Gastroesophageal sphincter (tissue), 4 donors: ENCODE results near the gene DOCK4. TPM values are rescaled to one million over a fixed set of nuclear protein-coding genes. Genes with fewer than 3 reads are reported as not detected.

ENCODE experiments used
- ATAC-seq: fragments of 150-250 bp; one replicate; pipeline ENCODE4 v1.9.1; 2016; ENCODE audit warnings: mild to moderate bottlenecking, moderate library complexity
- H3K27ac ChIP-seq, 4 donors: fragments of 200-600 bp; sonication (generic) in 3 of 4; 1 replicate in 3 of 4; 2 replicates in 1 of 4; pipeline ENCODE4 v1.5.1; 2016 to 2019
- H3K27me3 ChIP-seq: fragments of 200-600 bp; sonication (generic); one replicate; pipeline ENCODE4 v1.5.1; 2019
- H3K36me3 ChIP-seq, 2 donors: fragments of 200-600 bp; sonication (generic); one replicate each; pipeline ENCODE4 v1.5.1; 2019; ENCODE audit warnings: control low read depth in 1 of 2
- H3K4me1 ChIP-seq, 3 donors: fragments of 200-600 bp; sonication (generic); 1 replicate in 2 of 3; 2 replicates in 1 of 3; pipeline ENCODE4 v1.5.1; 2016 to 2019; ENCODE audit warnings: control low read depth in 2 of 3
- H3K4me3 ChIP-seq, 2 donors: fragments of 200-600 bp; sonication (generic); one replicate each; pipeline ENCODE4 v1.5.1; 2019; ENCODE audit warnings: mild to moderate bottlenecking in 1 of 2, moderate library complexity in 1 of 2
- H3K9me3 ChIP-seq, 3 donors: fragments of 200-600 bp; sonication (generic); one replicate each; pipeline ENCODE4 v1.5.1; 2017 to 2019; ENCODE audit warnings: control low read depth in 2 of 3
- EP300 ChIP-seq: sonication (generic); formaldehyde crosslinking; IDR thresholded peaks from one replicate; pipeline ENCODE4 v1.6.1; 2017; ENCODE audit warnings: antibody characterized with exemption, mild to moderate bottlenecking
- POLR2A ChIP-seq, 2 donors: fragments of 450-650 bp; IDR thresholded peaks; one replicate each; pipeline ENCODE4 v1.6.1; 2017; ENCODE audit warnings: antibody characterized with exemption in 2 of 2, mild to moderate bottlenecking in 2 of 2, moderate library complexity in 1 of 2
- POLR2AphosphoS5 ChIP-seq: sonication (generic); formaldehyde crosslinking; IDR thresholded peaks from one replicate; pipeline ENCODE4 v1.6.1; 2017; ENCODE audit warnings: antibody characterized with exemption
- WGBS, 2 donors: methylation state at CpG; one replicate each; pipeline ENCODE4 v1.1.5; 2018; ENCODE audit warnings: low coverage in 1 of 2; 5-methylcytosine and 5-hydroxymethylcytosine counted together
- total RNA-seq, 4 donors: library from RNA; depleted of rRNA; stranded (reverse); fragments of >200 nt; gene quantifications; one replicate each; pipeline ENCODE4 v1.1.0, GENCODE V29; 2016
- TF ChIP-seq, protein P1 (sequence below), 4 experiments: fragments of 200-600 bp in 2 of 4; fragments of 450-650 bp in 2 of 4; sonication (generic) in 1 of 4; IDR thresholded peaks; one replicate each; pipeline ENCODE4 v1.5.1; 2017 to 2019; ENCODE audit warnings: antibody characterized with exemption in 4 of 4, mild to moderate bottlenecking in 2 of 4, moderate library complexity in 2 of 4

DOCK4 gene
- total RNA-seq, 4 donors from 2014 or later, result 14.0 to 34.1 (median 24.2) TPM

- no peak for ATAC-seq
- H3K36me3 ChIP-seq, result peaks cover 0 to 12% of the 10 kb centered on the region in 2 donors
- H3K27me3 ChIP-seq, result no peaks in the 10 kb centered on the region
- WGBS, 2 donors, result 85 to 95% methylated on average over 3 to 4 of the region's 4 CpGs
- H3K27ac ChIP-seq, result no peak overlapping the region
- H3K4me3 ChIP-seq, result no peak overlapping the region
- H3K4me1 ChIP-seq, result no peaks in the 10 kb centered on the region
- TF ChIP-seq, protein P1, sequence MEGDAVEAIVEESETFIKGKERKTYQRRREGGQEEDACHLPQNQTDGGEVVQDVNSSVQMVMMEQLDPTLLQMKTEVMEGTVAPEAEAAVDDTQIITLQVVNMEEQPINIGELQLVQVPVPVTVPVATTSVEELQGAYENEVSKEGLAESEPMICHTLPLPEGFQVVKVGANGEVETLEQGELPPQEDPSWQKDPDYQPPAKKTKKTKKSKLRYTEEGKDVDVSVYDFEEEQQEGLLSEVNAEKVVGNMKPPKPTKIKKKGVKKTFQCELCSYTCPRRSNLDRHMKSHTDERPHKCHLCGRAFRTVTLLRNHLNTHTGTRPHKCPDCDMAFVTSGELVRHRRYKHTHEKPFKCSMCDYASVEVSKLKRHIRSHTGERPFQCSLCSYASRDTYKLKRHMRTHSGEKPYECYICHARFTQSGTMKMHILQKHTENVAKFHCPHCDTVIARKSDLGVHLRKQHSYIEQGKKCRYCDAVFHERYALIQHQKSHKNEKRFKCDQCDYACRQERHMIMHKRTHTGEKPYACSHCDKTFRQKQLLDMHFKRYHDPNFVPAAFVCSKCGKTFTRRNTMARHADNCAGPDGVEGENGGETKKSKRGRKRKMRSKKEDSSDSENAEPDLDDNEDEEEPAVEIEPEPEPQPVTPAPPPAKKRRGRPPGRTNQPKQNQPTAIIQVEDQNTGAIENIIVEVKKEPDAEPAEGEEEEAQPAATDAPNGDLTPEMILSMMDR (IDR thresholded peaks at IDR 0.05), result no peak
- TF ChIP-seq POLR2AphosphoS5 (no peak), POLR2A (IDR thresholded peaks at IDR 0.05) (no peak), EP300 (no peak)
- no peaks in the 10 kb centered on the region for H3K9me3 ChIP-seq
Measured at GRCh38 chr7:111821046-111821445, 385.2 kb downstream of the DOCK4 start.

GRCh38 chr7:111820621-111821020 lies 385.6 kb downstream of the DOCK4 start:
- no peak overlapping the region for H3K4me3 ChIP-seq
- WGBS, 2 donors, result 83 to 90% methylated on average over 2 of the region's 2 CpGs
- ATAC-seq, result no peak
- H3K27me3 ChIP-seq, result no peaks in the 10 kb centered on the region
- H3K9me3 ChIP-seq, result no peaks in the 10 kb centered on the region
- no peaks in the 10 kb centered on the region for H3K4me1 ChIP-seq
- no peak for TF ChIP-seq POLR2A (IDR thresholded peaks at IDR 0.05)
- no peak for TF ChIP-seq EP300
- TF ChIP-seq, protein P1 (IDR thresholded peaks at IDR 0.05), result no peak
- H3K36me3 ChIP-seq, result peaks cover 0 to 12% of the 10 kb centered on the region in 2 donors
- H3K27ac ChIP-seq, result no peak overlapping the region

- H3K4me3 ChIP-seq, result no peak overlapping the region
- H3K27ac ChIP-seq, result no peak overlapping the region
- no peak for ATAC-seq
- WGBS, 2 donors, result 88% methylated on average over 1 of the region's 1 CpG; no CpG with 5 or more reads in 1 of the 2 donors
- H3K36me3 ChIP-seq, result peaks cover 0 to 12% of the 10 kb centered on the region in 2 donors
- H3K4me1 ChIP-seq, result no peaks in the 10 kb centered on the region
- no peaks in the 10 kb centered on the region for H3K27me3 ChIP-seq
- H3K9me3 ChIP-seq, result no peaks in the 10 kb centered on the region
- TF ChIP-seq POLR2A (IDR thresholded peaks at IDR 0.05), result no peak
- TF ChIP-seq EP300, result no peak
- TF ChIP-seq POLR2AphosphoS5, result no peak
- TF ChIP-seq, protein P1 (IDR thresholded peaks at IDR 0.05), result no peak
Measured at GRCh38 chr7:111820121-111820520, 386.1 kb downstream of the DOCK4 start.

- no peaks in the 10 kb centered on the region for H3K27me3 ChIP-seq
Measured at GRCh38 chr7:111815354-111815753, 390.8 kb downstream of the DOCK4 start.

DNA sequence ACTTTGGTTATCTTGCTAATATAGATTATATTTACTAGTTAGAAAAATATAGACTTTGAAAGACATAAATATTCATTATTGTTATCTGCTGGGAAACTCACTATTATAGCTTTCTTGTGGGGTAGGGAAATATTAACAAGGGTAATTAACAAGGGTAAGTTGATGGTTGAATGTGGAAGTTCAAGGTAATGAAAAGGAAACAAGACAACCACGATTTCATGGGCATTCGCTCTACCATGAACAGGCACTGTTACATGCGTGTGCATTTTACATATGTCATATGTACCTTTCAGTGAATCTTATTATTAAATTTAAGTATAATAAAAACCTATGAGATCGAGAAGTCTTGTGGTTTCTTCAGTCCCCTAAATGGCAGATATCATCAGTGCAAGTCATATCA lies 392.9 kb downstream of the DOCK4 start:
- TF ChIP-seq, protein P1 (IDR thresholded peaks at IDR 0.05), result no peak
- TF ChIP-seq POLR2AphosphoS5, result no peak
- no peak for TF ChIP-seq POLR2A (IDR thresholded peaks at IDR 0.05)
- no peak for TF ChIP-seq EP300
- 94 to 97% methylated on average over 4 of the region's 4 CpGs for WGBS, 2 donors
- no peak for ATAC-seq

More at GRCh38 chr7:111815354-111815753, 390.8 kb downstream of the DOCK4 start:
- Histone ChIP-seq H3K4me1 (no peaks in the 10 kb centered on the region), H3K27ac (no peak overlapping the region), H3K36me3 (peaks cover 0 to 12% of the 10 kb centered on the region in 2 donors), H3K9me3 (no peaks in the 10 kb centered on the region), H3K4me3 (no peak overlapping the region)
- no peak for TF ChIP-seq EP300
- no peak for TF ChIP-seq POLR2A (IDR thresholded peaks at IDR 0.05)
- TF ChIP-seq POLR2AphosphoS5, result no peak
- TF ChIP-seq, protein P1 (IDR thresholded peaks at IDR 0.05), result no peak
- WGBS, 2 donors, result 100% methylated on average over 1 of the region's 1 CpG
- no peak for ATAC-seq

More for the DNA sequence above, 392.9 kb downstream of the DOCK4 start:
- peaks cover 0 to 16% of the 10 kb centered on the region in 2 donors for H3K36me3 ChIP-seq
- H3K4me3 ChIP-seq, result no peak overlapping the region
- no peaks in the 10 kb centered on the region for H3K27me3 ChIP-seq
- no peaks in the 10 kb centered on the region for H3K4me1 ChIP-seq
- H3K9me3 ChIP-seq, result no peaks in the 10 kb centered on the region
- no peak overlapping the region for H3K27ac ChIP-seq
